ENCODE data around the gene ELF2.
"Not testable (repeated sequence)": the region's sequence is repeated elsewhere in the genome, so short reads cannot be mapped to it uniquely, and the experiment has no call there.

GRCh38 chr4:139059026-139059425, 118.0 kb downstream of the ELF2 start:
- TF ChIP-seq EZH2 (IDR thresholded peaks at IDR 0.05; ENCODE audit: low read length, missing control alignments), result not testable (repeated sequence)
- TF ChIP-seq, protein P1, sequence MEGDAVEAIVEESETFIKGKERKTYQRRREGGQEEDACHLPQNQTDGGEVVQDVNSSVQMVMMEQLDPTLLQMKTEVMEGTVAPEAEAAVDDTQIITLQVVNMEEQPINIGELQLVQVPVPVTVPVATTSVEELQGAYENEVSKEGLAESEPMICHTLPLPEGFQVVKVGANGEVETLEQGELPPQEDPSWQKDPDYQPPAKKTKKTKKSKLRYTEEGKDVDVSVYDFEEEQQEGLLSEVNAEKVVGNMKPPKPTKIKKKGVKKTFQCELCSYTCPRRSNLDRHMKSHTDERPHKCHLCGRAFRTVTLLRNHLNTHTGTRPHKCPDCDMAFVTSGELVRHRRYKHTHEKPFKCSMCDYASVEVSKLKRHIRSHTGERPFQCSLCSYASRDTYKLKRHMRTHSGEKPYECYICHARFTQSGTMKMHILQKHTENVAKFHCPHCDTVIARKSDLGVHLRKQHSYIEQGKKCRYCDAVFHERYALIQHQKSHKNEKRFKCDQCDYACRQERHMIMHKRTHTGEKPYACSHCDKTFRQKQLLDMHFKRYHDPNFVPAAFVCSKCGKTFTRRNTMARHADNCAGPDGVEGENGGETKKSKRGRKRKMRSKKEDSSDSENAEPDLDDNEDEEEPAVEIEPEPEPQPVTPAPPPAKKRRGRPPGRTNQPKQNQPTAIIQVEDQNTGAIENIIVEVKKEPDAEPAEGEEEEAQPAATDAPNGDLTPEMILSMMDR (conservative IDR thresholded peaks at IDR 0.05 in 1 of 2, IDR thresholded peaks at IDR 0.05 in 1 of 2; ENCODE audit: low read depth in 1 of 2, low read length in 2 of 2), result not testable (repeated sequence)

Data from fibroblast of lung (primary cell).